ENCODE measurements around the gene MARK4.
A peak's percentile ranks its signal among the peaks of the same experiment; 100 is the strongest.

Gene MARK4

GRCh38 chr19:45235485-45235884 lies 15.6 kb upstream of the MARK4 start:
- H3K4me3 ChIP-seq (ENCODE audit: low read length), result no peak overlapping the region
- no peak for DNase-seq (ENCODE audit: low read depth, low spot score)

- no peak overlapping the region for H3K4me3 ChIP-seq (ENCODE audit: low read length)
- DNase-seq (ENCODE audit: low read depth, low spot score), result no peak
These were observed 12.5 kb upstream of the MARK4 start for GRCh38 chr19:45238556-45238955.

GRCh38 chr19:45243144-45243732 lies 7.8 kb upstream of the MARK4 start:
- H3K4me3 ChIP-seq (ENCODE audit: low read length), result no peak overlapping the region
- no peak for DNase-seq (ENCODE audit: low read depth, low spot score)

GRCh38 chr19:45244133-45244794 lies 6.8 kb upstream of the MARK4 start:
- no peak for DNase-seq (ENCODE audit: low read depth, low spot score)
- no peak overlapping the region for H3K4me3 ChIP-seq (ENCODE audit: low read length)

GRCh38 chr19:45245334-45245787 lies 5.7 kb upstream of the MARK4 start, which contains the start of gene EXOC3L2:
TSS of gene EXOC3L2 (minus strand) at chr19:45245407. CDS start at chr19:45239045, 6,362 bp downstream.
- DNase-seq (ENCODE audit: low read depth, low spot score), result no peak
- H3K4me3 ChIP-seq (ENCODE audit: low read length), result no peak within 1 kb of the TSS

- no peak overlapping the region for H3K4me3 ChIP-seq (ENCODE audit: low read length)
- DNase-seq (ENCODE audit: low read depth, low spot score), result no peak
These were observed 5.2 kb upstream of the MARK4 start for GRCh38 chr19:45245826-45246225.

- no peak for DNase-seq (ENCODE audit: low read depth, low spot score)
- H3K4me3 ChIP-seq (ENCODE audit: low read length), result no peak overlapping the region
These were observed 3.9 kb upstream of the MARK4 start for GRCh38 chr19:45247136-45247535.

- H3K4me3 ChIP-seq (ENCODE audit: low read length), result no peak overlapping the region
- no peak for DNase-seq (ENCODE audit: low read depth, low spot score)
These were observed 1.6 kb upstream of the MARK4 start for GRCh38 chr19:45249261-45250033.

- no peak for DNase-seq (ENCODE audit: low read depth, low spot score)
- H3K4me3 ChIP-seq (ENCODE audit: low read length), result peak overlapping the region; percentile 55
These were observed 747 bp upstream of the MARK4 start for GRCh38 chr19:45250216-45250831.

GRCh38 chr19:45251452-45252354 lies 632 bp downstream of the MARK4 start:
- peak overlapping the region; percentile 77 for H3K4me3 ChIP-seq (ENCODE audit: low read length)
- no peak for DNase-seq (ENCODE audit: low read depth, low spot score)

GRCh38 chr19:45253396-45254027 lies 2.4 kb downstream of the MARK4 start:
- no peak overlapping the region for H3K4me3 ChIP-seq (ENCODE audit: low read length)
- no peak for DNase-seq (ENCODE audit: low read depth, low spot score)

- no peak for DNase-seq (ENCODE audit: low read depth, low spot score)
- H3K4me3 ChIP-seq (ENCODE audit: low read length), result no peak overlapping the region
These were observed 3.0 kb downstream of the MARK4 start for GRCh38 chr19:45254044-45254531.

GRCh38 chr19:45255611-45256157 lies 4.6 kb downstream of the MARK4 start:
- H3K4me3 ChIP-seq (ENCODE audit: low read length), result no peak overlapping the region
- no peak for DNase-seq (ENCODE audit: low read depth, low spot score)

- no peak for DNase-seq (ENCODE audit: low read depth, low spot score)
These were observed 5.8 kb downstream of the MARK4 start for GRCh38 chr19:45256836-45257235.

GRCh38 chr19:45258862-45259261 lies 7.8 kb downstream of the MARK4 start:
- no peak for DNase-seq (ENCODE audit: low read depth, low spot score)
- no peak overlapping the region for H3K4me3 ChIP-seq (ENCODE audit: low read length)

More at GRCh38 chr19:45256836-45257235, 5.8 kb downstream of the MARK4 start:
- no peak overlapping the region for H3K4me3 ChIP-seq (ENCODE audit: low read length)

GRCh38 chr19:45262570-45262969 lies 11.5 kb downstream of the MARK4 start:
- H3K4me3 ChIP-seq (ENCODE audit: low read length), result no peak overlapping the region
- DNase-seq (ENCODE audit: low read depth, low spot score), result no peak

- H3K4me3 ChIP-seq (ENCODE audit: low read length), result no peak overlapping the region
- no peak for DNase-seq (ENCODE audit: low read depth, low spot score)
These were observed 11.9 kb downstream of the MARK4 start for GRCh38 chr19:45263013-45263412.

GRCh38 chr19:45264781-45265317 lies 13.8 kb downstream of the MARK4 start:
- no peak for DNase-seq (ENCODE audit: low read depth, low spot score)
- H3K4me3 ChIP-seq (ENCODE audit: low read length), result no peak overlapping the region
